GM13976 (cell line): Measurements from ENCODE around the gene PSMD7.

ENCODE experiments used
- DNase-seq: peaks from one replicate; pipeline ENCODE4 v3.0.0; 2012; ENCODE audit warnings: low spot score
- in situ Hi-C: fragments of 300-500 bp; cut with MboI; formaldehyde crosslinking; loops from one replicate; pipeline ENCODE4 v1.12.0; 2022; ENCODE audit warnings: low sequenced_read_pairs, mixed read lengths, inconsistent platforms; ENCODE audit not compliant: unreplicated experiment
- TF ChIP-seq, protein P1 (sequence below): IDR thresholded peaks from 2 replicates; pipeline ENCODE4 v1.5.1; 2012; ENCODE audit warnings: borderline replicate concordance, mild to moderate bottlenecking; ENCODE audit not compliant: insufficient read depth; ENCODE audit errors: extremely low read depth, missing control alignments, control extremely low read depth

Gene PSMD7

GRCh38 chr16:74302341-74302740, 5.7 kb downstream of the PSMD7 start:
- TF ChIP-seq, protein P1, sequence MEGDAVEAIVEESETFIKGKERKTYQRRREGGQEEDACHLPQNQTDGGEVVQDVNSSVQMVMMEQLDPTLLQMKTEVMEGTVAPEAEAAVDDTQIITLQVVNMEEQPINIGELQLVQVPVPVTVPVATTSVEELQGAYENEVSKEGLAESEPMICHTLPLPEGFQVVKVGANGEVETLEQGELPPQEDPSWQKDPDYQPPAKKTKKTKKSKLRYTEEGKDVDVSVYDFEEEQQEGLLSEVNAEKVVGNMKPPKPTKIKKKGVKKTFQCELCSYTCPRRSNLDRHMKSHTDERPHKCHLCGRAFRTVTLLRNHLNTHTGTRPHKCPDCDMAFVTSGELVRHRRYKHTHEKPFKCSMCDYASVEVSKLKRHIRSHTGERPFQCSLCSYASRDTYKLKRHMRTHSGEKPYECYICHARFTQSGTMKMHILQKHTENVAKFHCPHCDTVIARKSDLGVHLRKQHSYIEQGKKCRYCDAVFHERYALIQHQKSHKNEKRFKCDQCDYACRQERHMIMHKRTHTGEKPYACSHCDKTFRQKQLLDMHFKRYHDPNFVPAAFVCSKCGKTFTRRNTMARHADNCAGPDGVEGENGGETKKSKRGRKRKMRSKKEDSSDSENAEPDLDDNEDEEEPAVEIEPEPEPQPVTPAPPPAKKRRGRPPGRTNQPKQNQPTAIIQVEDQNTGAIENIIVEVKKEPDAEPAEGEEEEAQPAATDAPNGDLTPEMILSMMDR = no peak
- no peak for DNase-seq
- in situ Hi-C loops = no loop called here

DNA sequence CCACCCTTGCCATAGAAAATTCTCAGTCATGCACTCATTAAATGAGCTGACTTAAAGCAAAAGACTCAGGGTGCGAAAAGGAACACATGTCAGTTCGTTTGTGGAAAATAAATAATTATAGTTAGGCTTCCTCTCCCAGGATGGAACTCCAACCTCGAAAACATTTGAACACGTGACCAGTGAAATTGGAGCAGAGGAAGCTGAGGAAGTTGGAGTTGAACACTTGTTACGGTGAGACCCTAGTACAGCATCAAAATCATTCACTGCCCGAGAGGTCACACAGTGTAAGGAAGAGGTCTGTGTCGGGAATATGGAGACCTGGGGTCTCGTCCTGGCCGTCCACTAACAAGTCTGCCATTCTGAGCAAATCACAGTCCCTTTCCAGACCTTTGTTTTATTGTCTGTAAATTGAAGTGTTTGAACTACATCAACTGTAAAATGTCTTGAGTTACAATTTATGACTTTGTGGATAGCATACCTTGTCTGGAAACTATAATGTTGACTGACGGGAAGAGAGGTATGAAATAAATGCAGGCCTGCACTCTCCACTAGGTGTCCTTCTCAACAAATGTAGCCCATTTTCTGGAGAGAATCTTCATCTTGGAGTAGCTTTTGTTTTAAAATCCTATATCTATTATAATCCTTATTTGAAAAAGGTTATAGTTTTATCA, 7.7 kb downstream of the PSMD7 start:
- TF ChIP-seq, protein P1 = peak; percentile 22
- no peak for DNase-seq
- in situ Hi-C loops = no loop called here

DNA sequence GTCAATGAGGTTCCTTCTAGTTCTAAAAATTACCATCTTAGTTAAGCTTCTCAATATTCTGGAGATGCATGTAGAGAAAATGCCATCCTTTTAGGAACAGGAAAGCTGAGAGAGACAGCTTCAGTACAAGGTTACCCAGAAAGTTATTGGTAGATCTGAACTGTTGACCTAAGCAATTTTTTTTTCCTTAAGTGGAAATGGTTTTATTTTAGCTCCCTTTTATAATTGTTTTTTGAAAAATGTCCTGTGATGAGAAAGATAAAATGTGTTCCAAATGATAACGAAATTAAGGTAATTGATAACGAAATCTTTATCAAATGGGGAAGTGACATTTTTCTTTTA, 8.2 kb downstream of the PSMD7 start:
- in situ Hi-C loops = no loop called here
- DNase-seq = no peak
- TF ChIP-seq, protein P1 = no peak

GRCh38 chr16:74305281-74305680, 8.7 kb downstream of the PSMD7 start:
- no peak for DNase-seq
- in situ Hi-C loops = no loop called here
- TF ChIP-seq, protein P1 = no peak

DNA sequence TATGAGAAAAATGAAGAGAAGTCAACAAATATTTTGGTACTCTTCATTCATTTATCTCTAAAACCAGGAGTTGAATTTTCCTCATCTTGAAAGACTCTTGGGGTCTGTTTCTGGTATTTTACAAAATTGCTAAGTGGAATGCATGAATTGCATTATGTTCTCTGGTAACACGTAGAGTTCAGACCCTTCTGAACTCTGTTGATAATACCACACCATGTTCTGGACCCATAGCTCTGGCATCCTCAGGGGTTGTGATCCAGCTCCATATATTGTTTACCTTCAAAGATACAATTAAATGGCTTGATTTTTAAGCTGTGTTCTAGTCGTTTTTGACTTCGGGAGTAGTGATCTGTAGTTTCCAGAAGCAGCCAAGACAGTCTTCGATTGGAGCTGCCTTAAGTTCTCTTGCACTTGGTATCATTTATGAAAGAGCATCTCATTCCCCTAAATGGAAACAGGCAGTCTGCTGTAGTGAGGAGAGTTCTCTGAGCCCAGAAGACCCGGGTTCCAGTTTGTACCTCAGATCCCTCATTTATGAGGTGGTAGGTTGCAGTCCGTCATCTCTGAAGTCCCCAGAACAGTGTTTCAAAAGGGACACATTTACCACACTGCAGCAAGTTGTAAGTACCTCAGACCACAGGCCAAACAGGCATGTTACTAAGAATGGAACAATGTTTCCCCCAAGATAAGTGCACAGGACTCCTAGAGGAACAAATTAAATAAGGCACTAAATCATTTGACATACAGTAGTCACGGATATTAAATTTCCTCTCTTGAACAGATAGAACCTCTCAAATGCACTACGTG, 9.6 kb downstream of the PSMD7 start:
- TF ChIP-seq, protein P1 = no peak
- DNase-seq = no peak
- in situ Hi-C loops = no loop called here

GRCh38 chr16:74307383-74307782, 10.8 kb downstream of the PSMD7 start:
- DNase-seq = no peak
- in situ Hi-C loops = no loop called here
- TF ChIP-seq, protein P1 = no peak
